Retinal pigment epithelial cell (primary cell): ENCODE data around the gene TBC1D17.
A peak's percentile ranks its signal among the peaks of the same experiment; 100 is the strongest.

Experiments used
- DNase-seq: peaks from one replicate; pipeline ENCODE4 v3.0.0-alpha.2; 2010; ENCODE audit warnings: low read depth
- H3K4me3 ChIP-seq: 2 replicates; pipeline ENCODE4 v1.5.1; 2011; ENCODE audit warnings: mild to moderate bottlenecking, low read length, control low read depth, moderate library complexity
- TF ChIP-seq, protein P1 (sequence below): conservative IDR thresholded peaks from 2 replicates; pipeline ENCODE4 v1.5.1; 2011; ENCODE audit warnings: low read depth, low read length, control low read depth, inconsistent platforms

TBC1D17 gene

DNA sequence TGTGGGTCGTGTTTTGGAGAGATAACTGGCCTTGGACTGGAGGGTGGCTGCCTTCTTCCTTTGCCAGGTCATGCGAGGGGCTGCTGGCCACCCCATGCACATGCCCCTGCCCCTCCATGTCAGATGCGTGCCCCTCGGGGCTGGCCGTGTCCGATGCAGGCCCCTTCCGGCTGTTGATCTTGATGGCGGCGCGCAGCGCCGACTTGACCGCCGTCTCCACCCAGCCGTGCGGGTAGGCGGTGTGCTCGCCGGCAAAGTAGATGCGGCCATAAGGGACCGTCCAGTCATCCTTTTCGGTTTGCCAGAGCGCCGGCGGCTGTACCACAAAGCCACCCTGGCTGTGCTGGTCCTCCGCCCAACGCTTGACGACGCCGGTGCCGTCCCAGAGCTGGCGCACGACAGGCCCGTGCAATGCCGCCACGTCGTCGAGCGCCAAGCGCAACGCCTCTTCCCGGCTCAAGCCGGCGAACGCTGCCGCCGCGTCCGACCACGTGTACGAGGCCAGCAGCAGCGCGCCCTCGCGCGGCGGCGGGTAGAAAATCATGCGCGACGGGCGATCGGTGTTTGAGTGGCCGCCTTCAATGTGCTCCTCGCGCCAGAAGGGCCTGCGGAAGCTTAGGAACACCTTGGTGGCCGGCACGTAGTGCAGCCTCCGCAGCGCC lies 12.3 kb downstream of the TBC1D17 start:
- no peak for DNase-seq
- TF ChIP-seq, protein P1, sequence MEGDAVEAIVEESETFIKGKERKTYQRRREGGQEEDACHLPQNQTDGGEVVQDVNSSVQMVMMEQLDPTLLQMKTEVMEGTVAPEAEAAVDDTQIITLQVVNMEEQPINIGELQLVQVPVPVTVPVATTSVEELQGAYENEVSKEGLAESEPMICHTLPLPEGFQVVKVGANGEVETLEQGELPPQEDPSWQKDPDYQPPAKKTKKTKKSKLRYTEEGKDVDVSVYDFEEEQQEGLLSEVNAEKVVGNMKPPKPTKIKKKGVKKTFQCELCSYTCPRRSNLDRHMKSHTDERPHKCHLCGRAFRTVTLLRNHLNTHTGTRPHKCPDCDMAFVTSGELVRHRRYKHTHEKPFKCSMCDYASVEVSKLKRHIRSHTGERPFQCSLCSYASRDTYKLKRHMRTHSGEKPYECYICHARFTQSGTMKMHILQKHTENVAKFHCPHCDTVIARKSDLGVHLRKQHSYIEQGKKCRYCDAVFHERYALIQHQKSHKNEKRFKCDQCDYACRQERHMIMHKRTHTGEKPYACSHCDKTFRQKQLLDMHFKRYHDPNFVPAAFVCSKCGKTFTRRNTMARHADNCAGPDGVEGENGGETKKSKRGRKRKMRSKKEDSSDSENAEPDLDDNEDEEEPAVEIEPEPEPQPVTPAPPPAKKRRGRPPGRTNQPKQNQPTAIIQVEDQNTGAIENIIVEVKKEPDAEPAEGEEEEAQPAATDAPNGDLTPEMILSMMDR: peak; percentile 72
- H3K4me3 ChIP-seq: peak overlapping the region; percentile 25

DNA sequence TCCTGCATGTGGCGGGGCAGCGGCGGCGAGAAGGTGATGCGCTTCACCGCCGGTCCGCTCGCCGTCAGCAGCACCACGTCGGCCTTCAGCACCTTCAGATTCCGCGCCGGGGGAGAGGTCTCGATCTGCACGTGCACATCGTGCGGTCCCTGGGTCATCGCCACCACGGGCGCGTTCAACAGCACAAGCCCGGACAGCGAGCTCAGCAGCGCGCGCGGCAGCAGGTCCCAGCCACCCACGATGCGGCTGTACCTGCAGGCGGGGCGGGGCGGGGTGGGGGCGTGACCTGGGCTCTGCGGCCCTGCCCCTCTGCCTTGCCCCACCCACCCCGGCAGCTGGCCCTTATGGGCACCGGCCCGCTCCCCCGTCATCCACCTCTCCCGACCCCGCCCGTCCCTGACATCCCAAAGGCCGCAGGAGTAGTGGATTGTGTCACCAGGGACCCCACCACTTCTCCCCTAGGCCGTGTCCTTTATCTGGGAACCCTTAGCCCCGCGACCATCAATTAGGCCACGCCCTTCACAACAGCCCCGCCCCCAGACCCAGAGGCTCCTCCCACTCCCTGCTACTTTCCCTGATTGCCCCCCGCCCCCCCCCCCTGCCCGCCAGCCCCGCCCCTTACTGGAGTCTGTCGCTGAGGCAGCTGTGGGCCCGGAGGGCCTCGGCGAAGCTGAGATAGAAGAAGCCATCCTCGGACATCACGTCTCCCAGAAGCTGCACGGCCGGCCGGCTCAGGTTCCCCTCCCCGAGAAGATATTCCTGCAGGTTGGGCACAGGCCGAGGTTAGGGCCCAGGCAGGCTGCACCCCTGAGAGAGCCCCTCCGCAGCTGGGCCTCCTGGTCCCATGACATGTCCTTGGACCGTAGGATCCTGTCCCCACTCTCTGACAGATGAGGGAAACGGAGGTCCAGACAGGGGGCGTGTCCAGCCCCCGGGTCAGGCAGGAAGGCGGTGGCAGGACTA lies 13.1 kb downstream of the TBC1D17 start:
- DNase-seq: no peak
- peak overlapping the region; percentile 25 for H3K4me3 ChIP-seq
- TF ChIP-seq, protein P1: no peak

DNA sequence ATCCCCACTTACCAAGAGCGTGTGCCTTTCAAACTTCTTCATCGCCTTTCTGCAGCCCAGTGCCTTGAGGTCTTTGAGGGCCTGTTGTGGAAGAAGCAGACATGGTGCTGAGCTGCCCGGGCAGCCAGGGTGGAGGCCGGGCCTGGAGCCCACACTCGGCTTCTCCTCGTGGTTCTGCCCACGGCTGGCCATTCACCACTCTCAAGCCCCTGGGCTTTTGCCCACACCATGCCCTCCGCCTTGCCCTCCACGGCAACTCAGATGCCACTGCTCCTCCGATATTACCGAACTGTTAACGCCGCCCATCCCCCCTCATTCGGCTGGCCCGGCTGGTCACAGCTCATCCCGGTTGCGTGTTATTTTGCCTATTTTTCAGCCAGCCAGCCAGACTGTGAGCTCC lies 13.9 kb downstream of the TBC1D17 start:
- TF ChIP-seq, protein P1: no peak
- no peak overlapping the region for H3K4me3 ChIP-seq
- DNase-seq: no peak

DNA sequence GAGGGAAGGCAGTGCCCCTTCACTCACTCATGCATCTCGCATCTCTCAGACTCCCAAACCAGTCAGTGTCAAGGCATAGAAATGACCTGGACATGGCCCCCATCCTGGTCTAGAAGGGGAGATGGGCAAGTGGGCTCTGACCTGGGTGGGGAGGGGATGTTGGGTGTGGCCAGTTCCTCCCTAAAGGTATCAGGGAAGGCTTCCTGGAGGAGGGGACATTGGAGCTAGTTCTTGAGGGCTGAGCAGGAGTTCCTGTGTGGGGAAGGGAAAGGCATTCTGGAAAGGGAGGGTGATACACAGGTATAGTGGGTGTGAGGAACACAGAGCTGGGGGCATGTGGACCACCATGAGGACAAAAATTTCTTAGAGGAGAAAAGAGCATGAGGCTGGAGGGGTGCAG lies 15.2 kb downstream of the TBC1D17 start:
- DNase-seq: no peak
- TF ChIP-seq, protein P1: no peak
- no peak overlapping the region for H3K4me3 ChIP-seq

DNA sequence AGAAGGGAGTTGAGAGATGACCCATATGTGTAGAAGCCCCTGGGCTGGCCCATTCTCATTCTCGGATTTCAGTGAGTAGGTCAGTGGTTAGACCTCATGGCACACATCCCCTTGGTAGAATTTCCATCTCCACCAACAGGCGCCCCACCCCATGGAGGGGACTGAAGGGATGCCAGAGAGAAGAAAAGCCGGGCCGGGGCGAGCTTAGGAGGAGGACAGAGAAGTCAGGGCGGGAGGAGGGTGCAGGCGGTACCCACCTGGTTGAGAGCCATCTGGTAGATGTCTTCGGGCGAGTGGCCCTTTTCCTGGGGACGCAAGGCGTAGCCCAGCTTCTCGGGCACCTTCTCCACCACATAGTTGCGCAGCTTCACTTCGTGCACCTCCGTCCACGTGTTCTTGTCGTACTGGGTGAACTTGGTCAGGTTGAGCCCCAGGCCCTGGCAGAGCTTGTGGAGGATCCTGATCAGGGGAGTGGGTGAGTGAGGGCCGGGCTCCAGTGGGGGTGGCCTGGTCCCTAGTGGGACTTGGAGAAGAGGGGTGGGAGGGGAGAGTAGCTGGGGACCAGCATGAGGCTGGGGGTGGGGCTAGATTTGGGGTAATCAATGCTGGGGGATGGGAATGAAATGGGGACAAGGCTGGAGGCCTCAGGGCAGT lies 16.6 kb downstream of the TBC1D17 start:
- H3K4me3 ChIP-seq: no peak overlapping the region
- no peak for DNase-seq
- TF ChIP-seq, protein P1: no peak

DNA sequence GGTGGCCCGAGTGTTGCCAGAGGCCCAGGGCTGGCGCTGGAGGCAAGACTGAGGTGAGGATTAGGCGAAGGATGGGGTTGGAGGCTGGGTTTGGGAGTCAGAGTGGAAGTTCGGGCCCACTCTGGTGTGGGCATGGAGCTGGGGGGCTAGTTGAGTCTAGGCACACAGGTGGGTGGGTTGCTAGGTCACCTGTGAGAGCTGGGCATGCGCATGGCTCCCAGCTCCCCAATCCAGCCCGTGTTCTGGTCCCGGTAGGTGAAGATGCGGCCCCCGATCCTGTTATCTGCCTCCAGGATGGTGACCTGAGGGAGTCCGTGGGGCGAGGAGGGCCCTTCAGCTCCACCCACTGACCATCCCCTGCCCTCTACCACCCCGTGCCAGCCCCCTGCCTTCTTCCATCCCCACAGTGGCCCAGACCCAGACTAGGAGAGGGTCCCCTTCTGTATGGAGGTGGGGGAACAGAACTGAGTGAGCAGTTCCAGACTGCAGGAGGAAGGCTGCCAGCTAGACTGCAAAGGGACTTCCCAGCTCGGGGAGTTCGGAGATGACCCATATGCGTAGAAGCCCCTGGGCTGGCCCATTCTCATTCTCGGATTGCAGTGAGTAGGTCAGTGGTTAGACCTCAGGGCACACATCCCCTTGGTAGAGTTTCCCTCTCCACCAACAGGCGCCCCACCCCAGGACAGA lies 17.5 kb downstream of the TBC1D17 start:
- TF ChIP-seq, protein P1: no peak
- H3K4me3 ChIP-seq: no peak overlapping the region
- no peak for DNase-seq
